Measurements from ENCODE around the gene MEPCE. TPM values are rescaled to one million over a fixed set of nuclear protein-coding genes. Genes with fewer than 3 reads are reported as not detected.
A peak's percentile ranks its signal among the peaks of the same experiment; 100 is the strongest.

MEPCE gene
- total RNA-seq, 1 donor from 2014 or later: 38.3 TPM

DNA sequence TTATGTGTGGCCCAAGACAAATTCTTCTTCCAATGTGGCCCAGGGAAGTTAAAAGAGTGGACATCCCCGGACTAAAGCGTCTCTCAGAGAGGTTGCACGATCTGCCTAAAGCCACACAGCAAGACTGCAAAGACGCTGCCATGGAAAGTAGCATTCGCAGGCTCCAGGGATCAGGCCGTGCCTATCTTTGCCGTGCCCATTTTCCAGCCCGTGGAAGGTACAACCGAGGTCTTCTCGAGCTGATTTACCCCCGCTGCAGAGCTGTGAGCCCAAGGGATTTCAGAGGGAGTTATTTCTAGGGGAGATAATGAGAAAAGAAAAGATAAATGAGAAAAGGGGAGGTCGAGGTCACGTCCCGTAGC lies 53.1 kb downstream of the MEPCE start:
- TF ChIP-seq, protein P1, sequence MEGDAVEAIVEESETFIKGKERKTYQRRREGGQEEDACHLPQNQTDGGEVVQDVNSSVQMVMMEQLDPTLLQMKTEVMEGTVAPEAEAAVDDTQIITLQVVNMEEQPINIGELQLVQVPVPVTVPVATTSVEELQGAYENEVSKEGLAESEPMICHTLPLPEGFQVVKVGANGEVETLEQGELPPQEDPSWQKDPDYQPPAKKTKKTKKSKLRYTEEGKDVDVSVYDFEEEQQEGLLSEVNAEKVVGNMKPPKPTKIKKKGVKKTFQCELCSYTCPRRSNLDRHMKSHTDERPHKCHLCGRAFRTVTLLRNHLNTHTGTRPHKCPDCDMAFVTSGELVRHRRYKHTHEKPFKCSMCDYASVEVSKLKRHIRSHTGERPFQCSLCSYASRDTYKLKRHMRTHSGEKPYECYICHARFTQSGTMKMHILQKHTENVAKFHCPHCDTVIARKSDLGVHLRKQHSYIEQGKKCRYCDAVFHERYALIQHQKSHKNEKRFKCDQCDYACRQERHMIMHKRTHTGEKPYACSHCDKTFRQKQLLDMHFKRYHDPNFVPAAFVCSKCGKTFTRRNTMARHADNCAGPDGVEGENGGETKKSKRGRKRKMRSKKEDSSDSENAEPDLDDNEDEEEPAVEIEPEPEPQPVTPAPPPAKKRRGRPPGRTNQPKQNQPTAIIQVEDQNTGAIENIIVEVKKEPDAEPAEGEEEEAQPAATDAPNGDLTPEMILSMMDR (IDR thresholded peaks at IDR 0.05): no peak
- TF ChIP-seq POLR2A (IDR thresholded peaks at IDR 0.05) (no peak), POLR2AphosphoS5 (IDR thresholded peaks at IDR 0.05; ENCODE audit: insufficient read depth in 1 of 2, low read depth in 1 of 2) (no peak)
- no peak for DNase-seq (ENCODE audit: extremely low spot score in 2 of 2)
- Histone ChIP-seq H3K4me3 (peak overlapping the region; percentile 53 to 60), H3K36me3 (no peaks in the 10 kb centered on the region), H3K27me3 (no peaks in the 10 kb centered on the region), H3K4me1 (peaks cover 27% of the 10 kb centered on the region), H3K9me3 (no peaks in the 10 kb centered on the region), H3K27ac (peak overlapping the region; percentile 77)
- intact Hi-C loops (cut with DNase I): no loop called here

DNA sequence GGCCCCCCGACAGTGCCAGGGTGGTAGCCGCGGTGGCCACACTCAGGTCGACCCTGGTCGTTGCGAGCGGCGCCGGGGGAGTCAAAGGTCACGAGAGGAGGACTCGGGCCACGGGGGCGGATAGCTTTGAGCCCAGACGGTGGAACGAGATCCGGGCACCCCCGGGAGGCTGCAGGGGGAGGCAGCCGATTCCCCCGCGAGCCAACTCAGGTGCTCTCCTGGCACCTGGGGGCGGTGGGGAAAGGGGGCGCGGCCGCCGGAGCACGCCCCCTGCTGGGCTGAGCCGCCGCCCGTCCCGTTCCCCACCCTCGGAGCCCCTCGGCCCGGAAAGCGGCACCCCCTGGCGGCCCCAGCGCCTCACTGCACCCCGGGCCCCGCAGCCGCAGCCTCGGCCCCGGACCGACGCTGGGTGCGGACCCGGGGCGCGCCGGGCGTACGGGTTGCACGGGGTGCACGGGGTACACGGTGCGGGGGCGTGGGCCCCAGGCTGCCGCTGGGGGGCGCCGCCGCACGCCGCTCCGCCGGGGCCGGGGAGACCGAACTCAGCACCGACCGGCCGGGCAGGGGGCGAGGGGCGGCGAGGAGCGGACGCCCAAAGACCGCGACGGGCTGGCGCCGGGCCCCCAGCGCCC lies 53.6 kb downstream of the MEPCE start:
- Histone ChIP-seq H3K9me3 (no peaks in the 10 kb centered on the region), H3K4me3 (peak overlapping the region; percentile 53 to 60), H3K27ac (peak overlapping the region; percentile 77), H3K4me1 (peaks cover 24% of the 10 kb centered on the region), H3K27me3 (no peaks in the 10 kb centered on the region), H3K36me3 (no peaks in the 10 kb centered on the region)
- TF ChIP-seq POLR2AphosphoS5 (IDR thresholded peaks at IDR 0.05; ENCODE audit: insufficient read depth in 1 of 2, low read depth in 1 of 2) (no peak), POLR2A (IDR thresholded peaks at IDR 0.05) (no peak)
- TF ChIP-seq, protein P1 (IDR thresholded peaks at IDR 0.05): peak; percentile 54 to 98 (median 86)
- intact Hi-C loops (cut with DNase I): no loop called here
- DNase-seq (ENCODE audit: extremely low spot score in 2 of 2): no peak

Other genes with a start within 250 kb of the MEPCE start
- gene PVRIG, start 209.9 kb upstream of the MEPCE start, total RNA-seq: 1.7 TPM
- not detected for gene SPDYE3, start 122.1 kb upstream of the MEPCE start, total RNA-seq
- gene PILRB, start 71.7 kb upstream of the MEPCE start, total RNA-seq: 56.0 TPM
- 8.3 TPM for gene PILRA, start 56.3 kb upstream of the MEPCE start, total RNA-seq
- gene ZCWPW1, start 1.1 kb upstream of the MEPCE start, total RNA-seq: 5.9 TPM
- 24.6 TPM for gene PPP1R35, start 6.7 kb downstream of the MEPCE start, total RNA-seq
- gene SPACDR, start 34.4 kb downstream of the MEPCE start, total RNA-seq: not detected
- gene TSC22D4, start 49.4 kb downstream of the MEPCE start, total RNA-seq: 34.6 TPM
- gene NYAP1, start 54.1 kb downstream of the MEPCE start, total RNA-seq: 3.9 TPM
- 37.6 TPM for gene AGFG2, start 109.4 kb downstream of the MEPCE start, total RNA-seq
- gene SAP25, start 144.1 kb downstream of the MEPCE start, total RNA-seq: 2.9 TPM
- gene LRCH4, start 156.3 kb downstream of the MEPCE start, total RNA-seq: 72.2 TPM
- 0.98 TPM for gene FBXO24, start 156.5 kb downstream of the MEPCE start, total RNA-seq
- gene PCOLCE, start 172.5 kb downstream of the MEPCE start, total RNA-seq: 85.4 TPM
- 11.8 TPM for gene MOSPD3, start 182.7 kb downstream of the MEPCE start, total RNA-seq
- 0.25 TPM for gene TFR2, start 211.7 kb downstream of the MEPCE start, total RNA-seq
- 0.49 TPM for gene ACTL6B, start 226.6 kb downstream of the MEPCE start, total RNA-seq
- gene GNB2, start 243.9 kb downstream of the MEPCE start, total RNA-seq: 283 TPM